GM19395 (cell line): ENCODE data around the gene SEC23A.
A peak's percentile ranks its signal among the peaks of the same experiment; 100 is the strongest.

ENCODE experiments used
- ATAC-seq: cut with Tn5 transposase; IDR thresholded peaks from one replicate; pipeline ENCODE4 v1.9.1; 2021; ENCODE audit warnings: mild to moderate bottlenecking, moderate library complexity; ENCODE audit not compliant: unreplicated experiment

The SEC23A gene

GRCh38 chr14:38994731-38995130 is 108.3 kb downstream of the SEC23A start:
- ATAC-seq = no peak

DNA sequence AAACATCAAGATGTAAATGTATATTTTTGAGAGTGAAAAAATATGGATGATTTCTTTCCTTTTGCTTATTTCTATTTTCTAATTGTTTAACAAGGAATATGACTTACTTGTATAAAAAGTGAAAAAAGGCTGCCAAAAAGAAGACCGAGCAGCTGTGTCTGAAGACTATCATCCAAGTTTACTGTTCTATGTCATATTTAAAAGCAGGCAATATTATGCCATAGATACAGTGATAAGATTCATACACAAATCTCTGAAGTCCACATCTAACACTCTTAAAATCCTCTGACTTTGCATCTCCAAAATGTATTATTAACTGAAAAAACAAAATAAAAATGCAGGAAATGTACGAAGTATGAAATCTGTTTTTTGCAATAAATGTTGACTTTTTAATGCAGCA is 109.1 kb downstream of the SEC23A start:
- ATAC-seq = no peak

- no peak for ATAC-seq
Observed at GRCh38 chr14:38992067-38992844, 110.8 kb downstream of the SEC23A start.

GRCh38 chr14:38991299-38991698 is 111.7 kb downstream of the SEC23A start:
- no peak for ATAC-seq

DNA sequence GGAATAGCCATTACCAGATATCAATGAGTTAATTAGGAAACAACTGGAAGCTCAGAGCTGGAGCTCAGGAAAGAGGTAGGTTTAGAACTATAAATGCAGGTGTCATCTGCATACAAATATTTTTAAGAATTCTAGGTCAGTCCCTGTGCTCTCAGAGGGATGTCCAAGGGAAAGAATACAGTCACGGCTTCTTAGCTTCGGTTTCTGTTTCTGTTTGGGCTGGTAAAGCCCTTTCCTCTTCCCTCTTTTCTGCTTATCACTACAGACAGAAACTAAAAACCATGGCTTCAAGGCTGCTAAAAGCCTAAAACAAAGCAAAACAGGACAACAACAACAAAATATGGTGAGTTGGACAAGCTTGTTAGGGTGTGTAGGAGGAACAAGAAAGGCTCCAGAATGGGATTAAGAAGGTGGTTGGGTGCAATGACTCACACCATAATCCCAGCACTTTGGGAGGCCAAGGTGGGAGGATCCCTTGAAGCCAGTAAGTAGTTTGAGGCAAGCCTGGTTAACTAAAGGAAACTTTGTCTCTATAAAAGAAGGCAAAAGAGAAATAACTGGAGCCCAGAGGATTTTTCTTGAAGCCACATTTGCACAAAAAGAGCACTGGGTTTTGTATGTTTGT is 113.0 kb downstream of the SEC23A start:
- peak; percentile 98 for ATAC-seq

- no peak for ATAC-seq
Observed at GRCh38 chr14:38987781-38988180, 115.3 kb downstream of the SEC23A start.

GRCh38 chr14:38982837-38983236 is 120.2 kb downstream of the SEC23A start:
- ATAC-seq = no peak

DNA sequence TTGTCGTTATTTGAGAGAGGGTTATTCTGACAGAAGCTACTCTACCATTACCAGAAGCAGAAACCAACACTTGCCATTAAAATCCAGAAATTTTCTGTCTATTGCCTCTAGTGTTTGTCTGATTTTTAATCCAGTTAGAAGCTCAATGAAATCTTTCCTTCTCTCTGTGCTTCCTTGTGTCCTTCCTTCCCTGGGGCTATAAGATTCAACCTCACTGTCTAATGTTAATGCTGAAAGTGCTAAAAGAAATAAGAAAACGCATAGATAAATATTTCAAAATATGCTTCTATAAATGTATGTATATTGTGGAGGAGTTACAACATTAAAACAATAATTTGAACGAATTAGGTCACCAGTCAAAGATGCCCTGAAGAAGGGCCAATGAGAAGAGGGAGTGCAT is 120.8 kb downstream of the SEC23A start:
- no peak for ATAC-seq
